ENCODE results near the gene ASIC2. TPM values are rescaled to one million over a fixed set of nuclear protein-coding genes. Genes with fewer than 3 reads are reported as not detected.

Gene ASIC2
- total and polyA plus RNA-seq, 7 donors: 0.01 TPM; not detected in 6

DNA sequence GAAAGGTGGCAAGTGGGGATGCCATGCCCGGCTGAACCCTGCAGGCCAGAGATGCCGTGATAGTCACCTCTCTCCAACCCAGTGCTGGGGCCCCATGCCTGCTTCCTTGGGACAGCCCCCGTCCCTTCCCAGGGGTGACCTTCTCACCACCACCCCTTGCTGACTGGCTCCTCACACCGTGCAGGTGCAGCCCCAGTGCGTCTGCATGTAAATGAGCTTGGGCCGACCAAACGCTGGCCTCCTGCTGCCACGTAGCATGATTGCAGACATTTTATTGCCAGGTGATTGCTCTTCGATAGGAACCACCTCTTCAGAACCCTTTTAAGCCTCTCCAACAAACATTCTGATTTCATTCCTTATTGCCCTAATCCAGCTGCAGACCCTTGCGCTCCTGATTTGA, 32.5 kb downstream of the ASIC2 start:
- H3K36me3 ChIP-seq (ENCODE audit: insufficient read depth in 1 of 2, low read depth in 1 of 2): no peaks in the 10 kb centered on the region
- peaks cover 0 to 20% (median 2%) of the 10 kb centered on the region in 3 donors for H3K27me3 ChIP-seq (ENCODE audit: insufficient read depth in 3 of 3, low read length in 2 of 3)
- DNase-seq: no peak
- WGBS, 3 donors: 18 to 30% (median 30%) methylated on average over 10 of the region's 10 CpGs
- ATAC-seq: no peak
- TF ChIP-seq CTCF (IDR thresholded peaks at IDR 0.05): no peak
- H3K4me1 ChIP-seq: no peaks in the 10 kb centered on the region
- no peaks in the 10 kb centered on the region for H3K9me3 ChIP-seq
- no peak overlapping the region for H3K27ac ChIP-seq
- intact Hi-C loops (cut with DNase I): no loop called here
- H3K4me3 ChIP-seq: no peak overlapping the region

GRCh38 chr17:33258296-33258695, 34.8 kb downstream of the ASIC2 start:
- TF ChIP-seq CTCF (IDR thresholded peaks at IDR 0.05): no peak
- DNase-seq (no peak), ATAC-seq (no peak)
- Histone ChIP-seq H3K9me3 (no peaks in the 10 kb centered on the region), H3K4me1 (no peaks in the 10 kb centered on the region), H3K27me3 (ENCODE audit: insufficient read depth in 3 of 3, low read length in 2 of 3) (peaks cover 0 to 8% (median 2%) of the 10 kb centered on the region in 3 donors), H3K27ac (no peak overlapping the region), H3K4me3 (no peak overlapping the region), H3K36me3 (ENCODE audit: insufficient read depth in 1 of 2, low read depth in 1 of 2) (no peaks in the 10 kb centered on the region)
- intact Hi-C loops (cut with DNase I): no loop called here
- WGBS, 3 donors: 58 to 76% (median 70%) methylated on average over 3 of the region's 3 CpGs

DNA sequence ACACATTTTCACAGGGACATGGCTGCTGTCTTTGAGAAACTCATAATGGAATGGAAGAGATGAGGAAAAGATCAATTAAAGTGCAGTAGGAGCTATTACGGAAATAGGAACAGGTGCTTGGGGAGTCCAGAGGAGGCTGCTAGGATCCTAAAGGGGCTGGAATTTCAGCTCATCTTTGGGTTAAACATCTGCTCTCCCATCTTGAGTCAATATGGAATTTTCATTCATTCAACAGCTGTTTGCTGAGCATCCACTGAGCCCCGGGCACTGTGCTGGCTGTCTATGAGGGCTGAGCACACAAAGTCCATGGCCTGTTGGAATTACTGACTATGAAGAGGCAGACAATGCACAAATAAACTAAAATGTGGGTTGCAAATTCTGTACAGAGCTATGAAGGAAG, 47.9 kb downstream of the ASIC2 start:
- Histone ChIP-seq H3K9me3 (no peaks in the 10 kb centered on the region), H3K4me1 (no peaks in the 10 kb centered on the region), H3K27ac (no peak overlapping the region), H3K4me3 (no peak overlapping the region), H3K36me3 (ENCODE audit: insufficient read depth in 1 of 2, low read depth in 1 of 2) (no peaks in the 10 kb centered on the region), H3K27me3 (ENCODE audit: insufficient read depth in 3 of 3, low read length in 2 of 3) (peaks cover 0 to 7% (median 0%) of the 10 kb centered on the region in 3 donors)
- DNase-seq: no peak
- intact Hi-C loops (cut with DNase I): no loop called here
- no peak for TF ChIP-seq CTCF (IDR thresholded peaks at IDR 0.05)
- no peak for ATAC-seq
- 48 to 58% (median 50%) methylated on average over 2 of the region's 2 CpGs for WGBS, 3 donors

DNA sequence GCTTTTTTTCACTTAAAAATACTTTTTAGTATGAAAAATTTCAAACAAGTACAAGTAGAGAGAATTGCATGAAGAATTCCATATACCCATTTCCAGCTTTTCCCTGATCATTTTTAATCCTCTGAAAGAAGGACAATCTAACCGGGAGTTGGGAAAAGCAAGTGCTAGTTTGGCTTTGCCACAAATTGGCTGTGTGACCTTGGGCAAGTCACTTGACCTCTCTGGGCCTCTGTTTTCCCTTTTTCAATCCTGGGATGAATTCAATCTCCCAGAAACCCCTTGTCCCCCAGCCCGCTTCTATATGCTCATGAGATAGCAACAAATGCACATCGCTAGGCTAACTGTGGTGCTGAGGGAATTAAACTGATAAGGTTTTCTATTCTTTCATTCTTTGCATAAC, 49.4 kb downstream of the ASIC2 start:
- DNase-seq: no peak
- Histone ChIP-seq H3K36me3 (ENCODE audit: insufficient read depth in 1 of 2, low read depth in 1 of 2) (no peaks in the 10 kb centered on the region), H3K9me3 (no peaks in the 10 kb centered on the region), H3K4me3 (no peak overlapping the region), H3K27me3 (ENCODE audit: insufficient read depth in 3 of 3, low read length in 2 of 3) (peaks cover 0 to 7% (median 0%) of the 10 kb centered on the region in 3 donors), H3K27ac (no peak overlapping the region), H3K4me1 (no peaks in the 10 kb centered on the region)
- TF ChIP-seq CTCF (IDR thresholded peaks at IDR 0.05): no peak
- 83 to 92% (median 83%) methylated on average over 3 of the region's 3 CpGs for WGBS, 3 donors
- no peak for ATAC-seq
- intact Hi-C loops (cut with DNase I): no loop called here

- Histone ChIP-seq H3K9me3 (no peaks in the 10 kb centered on the region), H3K27ac (no peak overlapping the region), H3K27me3 (ENCODE audit: insufficient read depth in 3 of 3, low read length in 2 of 3) (peaks cover 0 to 7% (median 0%) of the 10 kb centered on the region in 3 donors), H3K4me1 (no peaks in the 10 kb centered on the region), H3K36me3 (ENCODE audit: insufficient read depth in 1 of 2, low read depth in 1 of 2) (no peaks in the 10 kb centered on the region), H3K4me3 (no peak overlapping the region)
- no peak for TF ChIP-seq CTCF (IDR thresholded peaks at IDR 0.05)
- intact Hi-C loops (cut with DNase I): no loop called here
- no peak for ATAC-seq
- no peak for DNase-seq
- 76 to 83% (median 79%) methylated on average over 8 of the region's 8 CpGs for WGBS, 3 donors
Measured at GRCh38 chr17:33242375-33243124, 50.5 kb downstream of the ASIC2 start.
